Gastroesophageal sphincter (tissue), 4 donors: ENCODE data around the gene NFIA. TPM values are rescaled to one million over a fixed set of nuclear protein-coding genes. Genes with fewer than 3 reads are reported as not detected.

ENCODE experiments used
- ATAC-seq: fragments of 150-250 bp; one replicate; pipeline ENCODE4 v1.9.1; 2016; ENCODE audit warnings: mild to moderate bottlenecking, moderate library complexity
- H3K27ac ChIP-seq, 4 donors: fragments of 200-600 bp; sonication (generic) in 3 of 4; 1 replicate in 3 of 4; 2 replicates in 1 of 4; pipeline ENCODE4 v1.5.1; 2016 to 2019
- H3K27me3 ChIP-seq: fragments of 200-600 bp; sonication (generic); one replicate; pipeline ENCODE4 v1.5.1; 2019
- H3K36me3 ChIP-seq, 2 donors: fragments of 200-600 bp; sonication (generic); one replicate each; pipeline ENCODE4 v1.5.1; 2019; ENCODE audit warnings: control low read depth in 1 of 2
- H3K4me1 ChIP-seq, 3 donors: fragments of 200-600 bp; sonication (generic); 1 replicate in 2 of 3; 2 replicates in 1 of 3; pipeline ENCODE4 v1.5.1; 2016 to 2019; ENCODE audit warnings: control low read depth in 2 of 3
- H3K4me3 ChIP-seq, 2 donors: fragments of 200-600 bp; sonication (generic); one replicate each; pipeline ENCODE4 v1.5.1; 2019; ENCODE audit warnings: mild to moderate bottlenecking in 1 of 2, moderate library complexity in 1 of 2
- H3K9me3 ChIP-seq, 3 donors: fragments of 200-600 bp; sonication (generic); one replicate each; pipeline ENCODE4 v1.5.1; 2017 to 2019; ENCODE audit warnings: control low read depth in 2 of 3
- CTCF ChIP-seq, 4 experiments: fragments of 200-600 bp in 2 of 4; fragments of 450-650 bp in 2 of 4; sonication (generic) in 1 of 4; IDR thresholded peaks; one replicate each; pipeline ENCODE4 v1.5.1; 2017 to 2019; ENCODE audit warnings: antibody characterized with exemption in 4 of 4, mild to moderate bottlenecking in 2 of 4, moderate library complexity in 2 of 4
- EP300 ChIP-seq: sonication (generic); formaldehyde crosslinking; IDR thresholded peaks from one replicate; pipeline ENCODE4 v1.6.1; 2017; ENCODE audit warnings: antibody characterized with exemption, mild to moderate bottlenecking
- POLR2A ChIP-seq, 2 donors: fragments of 450-650 bp; IDR thresholded peaks; one replicate each; pipeline ENCODE4 v1.6.1; 2017; ENCODE audit warnings: antibody characterized with exemption in 2 of 2, mild to moderate bottlenecking in 2 of 2, moderate library complexity in 1 of 2
- POLR2AphosphoS5 ChIP-seq: sonication (generic); formaldehyde crosslinking; IDR thresholded peaks from one replicate; pipeline ENCODE4 v1.6.1; 2017; ENCODE audit warnings: antibody characterized with exemption
- WGBS, 2 donors: methylation state at CpG; one replicate each; pipeline ENCODE4 v1.1.5; 2018; ENCODE audit warnings: low coverage in 1 of 2; 5-methylcytosine and 5-hydroxymethylcytosine counted together
- total RNA-seq, 4 donors: library from RNA; depleted of rRNA; stranded (reverse); fragments of >200 nt; gene quantifications; one replicate each; pipeline ENCODE4 v1.1.0, GENCODE V29; 2016

The NFIA gene
- total RNA-seq, 4 donors from 2014 or later: 123 to 205 (median 149) TPM

- Histone ChIP-seq H3K27ac (peak overlapping the region in 3 of 4 donors; percentile 23 to 83 (median 38)), H3K27me3 (no peaks in the 10 kb centered on the region), H3K4me3 (no peak overlapping the region), H3K36me3 (no peaks in the 10 kb centered on the region), H3K9me3 (no peaks in the 10 kb centered on the region), H3K4me1 (peaks cover 14 to 84% (median 40%) of the 10 kb centered on the region in 3 donors)
- whole genome bisulfite sequencing, 2 donors: 87 to 94% methylated on average over 3 to 5 of the region's 8 CpGs
- no peak for ATAC-seq
- TF ChIP-seq CTCF (IDR thresholded peaks at IDR 0.05): no peak
- TF ChIP-seq POLR2AphosphoS5: no peak
- no peak for TF ChIP-seq EP300
- no peak for TF ChIP-seq POLR2A (IDR thresholded peaks at IDR 0.05)
Observed at GRCh38 chr1:61247051-61247825, 164.9 kb downstream of the NFIA start.

- peaks cover 14 to 84% (median 32%) of the 10 kb centered on the region in 3 donors for H3K4me1 ChIP-seq
- no peaks in the 10 kb centered on the region for H3K9me3 ChIP-seq
- 68 to 72% methylated on average over 4 to 6 of the region's 6 CpGs for WGBS, 2 donors
- TF ChIP-seq CTCF (IDR thresholded peaks at IDR 0.05): no peak
- no peak for TF ChIP-seq POLR2AphosphoS5
- TF ChIP-seq POLR2A (IDR thresholded peaks at IDR 0.05): no peak
- no peak for TF ChIP-seq EP300
- no peak overlapping the region for H3K4me3 ChIP-seq
- no peaks in the 10 kb centered on the region for H3K27me3 ChIP-seq
- H3K36me3 ChIP-seq: no peaks in the 10 kb centered on the region
- H3K27ac ChIP-seq: peak overlapping the region in 3 of 4 donors; percentile 23 to 83 (median 38)
- no peak for ATAC-seq
Observed at GRCh38 chr1:61247881-61248752, 165.8 kb downstream of the NFIA start.

- H3K9me3 ChIP-seq: no peaks in the 10 kb centered on the region
- 25 to 51% methylated on average over 5 of the region's 5 CpGs for WGBS, 2 donors
- H3K4me1 ChIP-seq: peaks cover 13 to 87% (median 31%) of the 10 kb centered on the region in 3 donors
- H3K27me3 ChIP-seq: no peaks in the 10 kb centered on the region
- TF ChIP-seq CTCF (IDR thresholded peaks at IDR 0.05): no peak
- no peak for TF ChIP-seq POLR2A (IDR thresholded peaks at IDR 0.05)
- TF ChIP-seq POLR2AphosphoS5: no peak
- no peak for TF ChIP-seq EP300
- H3K4me3 ChIP-seq: no peak overlapping the region
- H3K27ac ChIP-seq: peak overlapping the region; percentile 50 to 78 (median 62)
- H3K36me3 ChIP-seq: no peaks in the 10 kb centered on the region
- ATAC-seq: no peak
Observed at GRCh38 chr1:61250933-61251332, 168.6 kb downstream of the NFIA start.

GRCh38 chr1:61253059-61253735 lies 170.8 kb downstream of the NFIA start:
- no peaks in the 10 kb centered on the region for H3K9me3 ChIP-seq
- H3K4me3 ChIP-seq: no peak overlapping the region
- H3K4me1 ChIP-seq: peaks cover 10 to 94% (median 31%) of the 10 kb centered on the region in 3 donors
- H3K27ac ChIP-seq: peak overlapping the region; percentile 78 to 88 (median 81)
- H3K36me3 ChIP-seq: no peaks in the 10 kb centered on the region
- 81% methylated on average over 2 of the region's 2 CpGs; no CpG with 5 or more reads in 1 of the 2 donors for WGBS, 2 donors
- no peak for TF ChIP-seq POLR2A (IDR thresholded peaks at IDR 0.05)
- TF ChIP-seq POLR2AphosphoS5: peak; percentile 59
- H3K27me3 ChIP-seq: no peaks in the 10 kb centered on the region
- peak; percentile 80 for ATAC-seq
